GM18909 (cell line): ENCODE data around the gene ANKH.
A peak's percentile ranks its signal among the peaks of the same experiment; 100 is the strongest.

Experiments
- ATAC-seq: cut with Tn5 transposase; IDR thresholded peaks from one replicate; pipeline ENCODE4 v1.9.1; 2021; ENCODE audit warnings: mild to moderate bottlenecking; ENCODE audit not compliant: unreplicated experiment, poor library complexity

The ANKH gene

GRCh38 chr5:14767735-14768507 lies 103.7 kb downstream of the ANKH start:
- ATAC-seq = peak; percentile 46

GRCh38 chr5:14767053-14767452 lies 104.5 kb downstream of the ANKH start:
- no peak for ATAC-seq

- no peak for ATAC-seq
These were observed 105.0 kb downstream of the ANKH start for GRCh38 chr5:14766584-14766983.

DNA sequence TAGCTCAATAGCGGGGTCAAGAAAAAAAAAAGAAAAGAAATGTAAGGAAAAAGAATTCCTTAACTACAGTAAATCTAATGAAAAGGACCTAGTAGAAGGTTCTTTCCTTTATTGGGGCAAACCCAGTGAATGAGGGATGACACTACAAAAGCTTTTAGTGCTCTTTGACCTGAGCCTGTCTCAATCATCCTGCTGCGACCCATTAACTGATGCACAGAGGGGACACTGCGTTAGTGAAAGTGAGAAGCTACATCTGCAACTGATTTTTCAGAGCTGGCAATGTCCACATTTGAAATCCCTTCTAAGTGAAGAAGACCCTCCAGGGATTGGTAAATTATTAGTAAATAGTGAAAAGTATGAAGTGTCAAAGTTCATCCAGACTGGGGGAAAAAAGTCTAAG lies 106.0 kb downstream of the ANKH start:
- ATAC-seq = no peak

DNA sequence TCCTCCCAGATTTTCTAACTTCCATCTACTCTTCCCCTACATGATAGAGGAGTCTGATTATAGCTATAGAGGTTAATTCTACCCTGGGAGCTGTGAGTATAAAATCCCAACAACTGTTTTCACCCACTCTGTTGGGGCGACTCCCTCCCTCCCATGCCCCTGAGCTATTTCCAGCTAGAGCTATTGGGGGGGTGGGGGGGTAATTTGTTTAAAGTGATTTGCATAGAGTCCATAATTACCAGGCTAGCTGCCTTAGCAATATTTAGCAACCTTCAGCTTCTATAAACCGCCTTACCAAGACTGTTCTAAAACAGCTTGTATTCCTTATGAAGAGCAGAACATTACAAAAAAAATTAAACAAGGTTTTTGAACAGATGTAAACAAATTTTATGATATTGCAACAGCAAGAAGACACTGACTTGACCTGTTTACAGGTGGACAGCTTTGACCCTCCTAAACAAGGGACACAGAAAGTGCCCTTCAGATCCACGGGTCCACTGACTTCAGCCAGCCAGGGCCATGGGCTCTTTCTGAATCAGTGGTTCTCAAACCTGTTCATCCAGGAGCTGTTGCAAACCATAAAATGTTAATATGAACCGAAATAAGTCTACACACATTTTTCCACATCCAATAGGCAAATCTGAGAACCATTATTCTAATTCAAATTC lies 108.9 kb downstream of the ANKH start:
- no peak for ATAC-seq

DNA sequence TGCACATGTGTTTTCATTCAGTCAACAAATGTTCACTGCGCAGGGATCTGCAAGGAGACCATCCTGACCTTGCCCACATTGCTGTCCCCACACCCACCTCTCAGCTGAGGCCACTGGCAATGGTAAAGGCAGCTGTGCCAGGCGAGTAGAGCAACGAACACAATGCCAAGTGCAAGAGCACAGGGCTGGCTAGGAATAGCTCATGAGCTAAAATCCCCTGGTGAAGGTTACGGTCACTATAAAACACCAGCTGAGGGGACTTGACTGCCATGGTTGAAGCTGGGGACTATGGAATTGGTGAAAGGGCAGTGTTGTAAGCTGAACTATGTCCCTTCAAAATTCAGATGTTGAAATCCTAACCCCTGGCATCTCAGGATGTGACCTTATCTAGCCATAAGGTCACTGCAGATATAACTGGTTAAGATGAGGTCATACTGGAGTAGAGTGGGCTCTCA lies 111.0 kb downstream of the ANKH start:
- ATAC-seq = no peak

DNA sequence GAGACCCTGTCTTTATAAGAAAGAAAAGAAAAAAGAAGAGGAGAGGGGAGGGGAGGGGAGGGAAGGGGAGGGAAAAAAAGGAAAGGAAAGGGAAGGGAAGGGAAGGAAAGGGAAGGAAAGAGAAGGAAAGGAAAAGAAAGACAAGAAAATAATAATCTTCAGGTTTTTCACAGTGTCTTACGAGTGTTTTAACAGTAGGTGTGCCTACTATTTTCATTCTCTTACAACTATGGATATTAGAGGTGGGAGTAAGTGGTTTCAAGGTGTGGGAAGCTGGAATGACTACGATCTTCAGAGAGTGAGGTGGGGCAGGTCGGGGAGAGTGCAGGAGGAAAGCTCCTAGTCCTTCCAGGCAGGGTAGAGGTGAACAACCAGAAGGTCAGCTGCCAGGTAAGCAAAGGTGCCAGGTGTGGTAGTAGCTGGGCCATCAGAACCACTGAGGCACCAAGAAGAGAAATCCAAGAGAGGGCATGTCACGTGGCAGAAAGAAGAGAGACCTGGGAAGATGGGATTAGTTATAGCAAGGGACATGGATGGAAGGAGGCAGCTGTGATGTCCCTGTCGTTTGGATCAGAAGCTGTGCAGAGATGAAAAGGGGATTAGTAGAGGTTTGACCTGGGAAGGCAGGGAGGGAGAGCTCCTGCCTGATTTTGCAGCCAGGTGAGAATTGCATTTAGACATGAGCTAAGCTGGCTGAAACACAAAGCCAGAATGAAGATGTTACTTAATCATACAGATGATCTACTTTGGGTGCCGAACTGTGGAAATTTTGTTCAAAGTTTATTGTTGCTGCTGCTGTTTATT lies 111.6 kb downstream of the ANKH start:
- ATAC-seq = no peak

GRCh38 chr5:14757850-14758249 lies 113.7 kb downstream of the ANKH start:
- ATAC-seq = no peak

DNA sequence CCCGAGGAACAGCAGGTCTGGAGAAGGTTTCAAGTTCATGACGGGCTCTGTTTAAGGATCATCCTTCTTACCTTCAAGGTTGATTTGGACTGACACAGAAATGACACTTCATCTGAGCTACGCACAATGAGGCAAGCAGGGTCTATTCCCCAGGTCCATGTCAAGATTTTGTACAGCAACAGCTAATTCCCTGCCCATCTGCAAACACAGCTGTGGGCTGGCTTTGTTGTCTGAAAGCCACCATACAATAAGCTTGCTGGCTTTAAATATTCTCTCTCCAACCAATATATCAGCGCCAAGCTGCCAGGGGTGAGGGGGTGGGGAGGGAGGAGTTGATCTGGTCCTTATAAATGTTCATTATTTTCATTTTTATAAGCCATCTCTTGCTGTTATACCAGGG lies 115.1 kb downstream of the ANKH start:
- ATAC-seq = no peak

DNA sequence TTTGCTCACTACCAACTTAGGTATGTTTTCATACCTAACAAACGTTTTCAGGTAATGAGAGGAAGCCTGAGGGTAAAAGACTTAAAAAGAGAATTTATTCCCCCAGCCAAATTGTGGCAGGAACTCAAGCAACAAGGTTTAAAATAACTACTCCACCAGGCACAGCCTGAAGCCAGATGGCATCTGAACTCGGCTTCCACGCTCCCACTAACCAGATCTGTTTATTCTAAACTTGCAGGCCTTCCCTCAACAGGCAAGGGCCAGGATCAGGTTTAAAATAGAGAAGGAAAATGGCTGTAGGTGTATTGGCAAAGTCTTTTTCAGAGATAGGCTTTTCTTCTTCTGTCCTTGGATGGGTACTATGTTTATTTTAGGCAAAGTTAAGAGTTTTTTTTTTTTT lies 117.6 kb downstream of the ANKH start:
- no peak for ATAC-seq

- no peak for ATAC-seq
These were observed 118.3 kb downstream of the ANKH start for GRCh38 chr5:14753292-14753691.

- no peak for ATAC-seq
These were observed 119.0 kb downstream of the ANKH start for GRCh38 chr5:14752497-14753071.

GRCh38 chr5:14750712-14751111 lies 120.9 kb downstream of the ANKH start:
- no peak for ATAC-seq

GRCh38 chr5:14749579-14750101 lies 121.9 kb downstream of the ANKH start:
- ATAC-seq = no peak

- no peak for ATAC-seq
These were observed 123.2 kb downstream of the ANKH start for GRCh38 chr5:14748180-14748900.

- ATAC-seq = no peak
These were observed 125.8 kb downstream of the ANKH start for GRCh38 chr5:14745753-14746152.

DNA sequence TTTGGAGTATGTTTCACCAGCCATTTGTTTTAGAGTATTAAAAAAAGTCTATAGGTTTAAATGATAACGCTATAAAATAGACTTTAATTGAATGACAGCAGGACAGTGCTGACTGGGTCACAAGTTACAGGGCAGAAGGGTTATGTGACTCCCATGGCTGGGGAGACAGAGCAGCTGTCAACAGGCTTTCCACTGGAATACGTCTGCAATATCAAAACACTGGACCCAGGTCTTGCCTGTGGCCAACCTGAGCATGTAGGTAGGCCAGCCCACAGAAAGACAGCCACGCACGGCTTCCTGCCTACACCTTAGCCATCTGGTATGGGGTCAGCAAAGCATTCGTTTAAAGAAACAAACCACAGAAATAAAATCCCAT lies 126.4 kb downstream of the ANKH start:
- ATAC-seq = no peak

DNA sequence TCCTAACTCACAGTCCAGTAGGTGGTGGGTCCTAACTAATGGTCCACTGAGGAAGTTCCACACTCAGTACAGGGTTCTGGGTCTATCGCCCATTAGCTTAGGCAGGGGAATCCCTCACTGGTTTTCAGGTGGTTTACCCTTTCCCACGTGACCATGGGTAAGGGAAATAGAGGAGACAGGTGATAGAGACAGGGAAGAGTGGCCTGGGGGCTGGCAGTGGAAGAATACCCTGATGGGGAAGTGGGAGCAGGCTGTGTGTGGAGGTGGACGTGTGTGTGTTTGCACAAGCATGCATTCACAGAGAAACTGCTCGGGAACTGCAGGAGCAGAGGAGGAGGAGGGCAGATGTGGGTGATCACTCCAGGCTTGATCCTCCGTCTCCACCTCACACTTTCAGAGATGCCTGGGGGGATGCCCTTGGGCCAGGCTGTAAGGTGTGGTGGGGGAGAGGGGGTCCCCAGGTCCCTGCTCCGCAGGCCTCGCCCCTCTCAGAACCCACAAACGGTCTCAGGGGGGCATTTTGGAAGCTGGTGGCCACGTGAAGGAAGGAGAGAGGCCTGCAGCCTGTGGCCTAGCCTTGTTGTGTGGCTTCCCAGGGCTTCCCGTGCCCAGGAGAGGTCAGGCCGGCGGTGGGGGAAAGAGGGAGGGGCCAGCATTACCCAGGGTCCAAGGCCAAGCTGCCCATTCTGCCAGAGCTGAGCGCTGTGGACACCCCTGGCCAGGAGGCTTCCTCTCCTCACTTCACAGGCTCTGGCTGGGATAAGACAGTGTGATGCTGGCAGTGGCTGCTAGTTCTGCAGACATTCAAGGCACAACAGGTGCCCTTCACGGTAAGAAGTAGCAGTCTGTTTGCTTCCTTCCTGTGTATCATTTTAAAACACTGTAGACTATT lies 127.0 kb downstream of the ANKH start:
- no peak for ATAC-seq
